SW480 (cell line): Measurements from ENCODE around the gene GRAMD2A.

Source experiments
- DNase-seq: peaks from one replicate; pipeline ENCODE4 v3.0.0-alpha.2; 2016; ENCODE audit warnings: low spot score

GRAMD2A gene

GRCh38 chr15:72167445-72167844, 30.1 kb downstream of the GRAMD2A start:
- DNase-seq, result no peak

GRCh38 chr15:72166716-72167417, 30.7 kb downstream of the GRAMD2A start:
- no peak for DNase-seq

GRCh38 chr15:72163719-72164118, 33.9 kb downstream of the GRAMD2A start:
- no peak for DNase-seq

GRCh38 chr15:72162569-72162968, 35.0 kb downstream of the GRAMD2A start:
- no peak for DNase-seq

- no peak for DNase-seq
These were observed 36.0 kb downstream of the GRAMD2A start for GRCh38 chr15:72161361-72162132.

- no peak for DNase-seq
These were observed 36.8 kb downstream of the GRAMD2A start for GRCh38 chr15:72160696-72161245.

GRCh38 chr15:72156928-72157327, 40.7 kb downstream of the GRAMD2A start:
- no peak for DNase-seq

- peak; percentile 82 for DNase-seq
These were observed 41.7 kb downstream of the GRAMD2A start for GRCh38 chr15:72155635-72156616.

- peak; percentile 28 for DNase-seq
These were observed 42.5 kb downstream of the GRAMD2A start for GRCh38 chr15:72155003-72155621.

- DNase-seq, result no peak
These were observed 43.3 kb downstream of the GRAMD2A start for GRCh38 chr15:72154316-72154715.

GRCh38 chr15:72153269-72154000, 44.2 kb downstream of the GRAMD2A start:
- DNase-seq, result no peak

- DNase-seq, result no peak
These were observed 50.2 kb downstream of the GRAMD2A start for GRCh38 chr15:72147418-72147817.

GRCh38 chr15:72146934-72147333, 50.7 kb downstream of the GRAMD2A start:
- DNase-seq, result no peak

- DNase-seq, result no peak
These were observed 51.4 kb downstream of the GRAMD2A start for GRCh38 chr15:72146221-72146620.

GRCh38 chr15:72141171-72142084, 56.2 kb downstream of the GRAMD2A start:
- no peak for DNase-seq

GRCh38 chr15:72140088-72140487, 57.5 kb downstream of the GRAMD2A start:
- no peak for DNase-seq

GRCh38 chr15:72139667-72140066, 57.9 kb downstream of the GRAMD2A start:
- DNase-seq, result no peak

- no peak for DNase-seq
These were observed 61.2 kb downstream of the GRAMD2A start for GRCh38 chr15:72136170-72137051.

GRCh38 chr15:72135719-72136118, 61.9 kb downstream of the GRAMD2A start:
- DNase-seq, result no peak
